GM18499 (cell line): ENCODE data around the gene MYL5.
"Not testable (repeated sequence)": the region's sequence is repeated elsewhere in the genome, so short reads cannot be mapped to it uniquely, and the experiment has no call there.

ENCODE experiments used
- ATAC-seq: cut with Tn5 transposase; IDR thresholded peaks from one replicate; pipeline ENCODE4 v1.9.1; 2021; ENCODE audit warnings: moderate number of reproducible peaks; ENCODE audit not compliant: insufficient read depth, unreplicated experiment

MYL5 gene

GRCh38 chr4:669806-670559, 4.4 kb upstream of the MYL5 start:
- not testable (repeated sequence) for ATAC-seq

- no peak for ATAC-seq
These were observed 2.6 kb upstream of the MYL5 start for GRCh38 chr4:671769-672168.

- no peak for ATAC-seq
These were observed 822 bp upstream of the MYL5 start for GRCh38 chr4:673349-674091.

- ATAC-seq = no peak
These were observed 917 bp downstream of the MYL5 start for GRCh38 chr4:675036-675882.

GRCh38 chr4:675980-676870, 1.9 kb downstream of the MYL5 start:
- ATAC-seq = no peak

- ATAC-seq = no peak
These were observed 2.5 kb downstream of the MYL5 start for GRCh38 chr4:676871-677235.

GRCh38 chr4:677431-678293, 3.3 kb downstream of the MYL5 start:
- no peak for ATAC-seq

- ATAC-seq = no peak
These were observed 4.2 kb downstream of the MYL5 start for GRCh38 chr4:678331-679103.

GRCh38 chr4:679104-679481, 4.8 kb downstream of the MYL5 start:
- ATAC-seq = no peak

- no peak for ATAC-seq
These were observed 5.3 kb downstream of the MYL5 start for GRCh38 chr4:679629-680028.

- ATAC-seq = no peak
These were observed 5.7 kb downstream of the MYL5 start for GRCh38 chr4:680091-680490.

- ATAC-seq = no peak
These were observed 6.2 kb downstream of the MYL5 start for GRCh38 chr4:680551-680927.

GRCh38 chr4:680928-681645, 6.7 kb downstream of the MYL5 start:
- no peak for ATAC-seq

GRCh38 chr4:681736-682451, 7.6 kb downstream of the MYL5 start:
- ATAC-seq = no peak

- no peak for ATAC-seq
These were observed 8.3 kb downstream of the MYL5 start for GRCh38 chr4:682490-683172.

GRCh38 chr4:683247-683897, 9.0 kb downstream of the MYL5 start:
- no peak for ATAC-seq
